WTC11 (cell line): ENCODE data around the gene VEPH1.

Source experiments
- MYBL2 ChIP-seq: sonication (generic); formaldehyde crosslinking; IDR thresholded peaks from 2 replicates; pipeline ENCODE4 v1.8.1; 2023; ENCODE audit warnings: mild to moderate bottlenecking, moderate library complexity, missing genetic modification reagents
- SMAD3 ChIP-seq: sonication (generic); formaldehyde crosslinking; IDR thresholded peaks from 2 replicates; pipeline ENCODE4 v1.8.0; 2022; ENCODE audit warnings: missing genetic modification reagents, mild to moderate bottlenecking, borderline replicate concordance
- SP1 ChIP-seq: sonication (generic); formaldehyde crosslinking; conservative IDR thresholded peaks from 2 replicates; pipeline ENCODE4 v1.8.1; 2022; ENCODE audit warnings: missing genetic modification reagents
- TEAD4 ChIP-seq: sonication (generic); formaldehyde crosslinking; IDR thresholded peaks from 2 replicates; pipeline ENCODE4 v1.8.0; 2022; ENCODE audit warnings: mild to moderate bottlenecking, missing genetic modification reagents
- ZNF416 ChIP-seq: fragments of 250-450 bp; sonication (Bioruptor Pico); IDR thresholded peaks from 2 replicates; pipeline ENCODE4 v1.9.0; 2021; ENCODE audit warnings: mild to moderate bottlenecking, inconsistent platforms
- TF ChIP-seq, protein P1 (sequence below): fragments of 200-600 bp; IDR thresholded peaks from 2 replicates; pipeline ENCODE4 v1.8.0; 2022; ENCODE audit warnings: antibody characterized with exemption
- TF ChIP-seq, protein P2 (sequence below): sonication (generic); formaldehyde crosslinking; IDR thresholded peaks from 2 replicates; pipeline ENCODE4 v1.8.1; 2023; ENCODE audit warnings: mild to moderate bottlenecking, missing genetic modification reagents, moderate library complexity

DNA sequence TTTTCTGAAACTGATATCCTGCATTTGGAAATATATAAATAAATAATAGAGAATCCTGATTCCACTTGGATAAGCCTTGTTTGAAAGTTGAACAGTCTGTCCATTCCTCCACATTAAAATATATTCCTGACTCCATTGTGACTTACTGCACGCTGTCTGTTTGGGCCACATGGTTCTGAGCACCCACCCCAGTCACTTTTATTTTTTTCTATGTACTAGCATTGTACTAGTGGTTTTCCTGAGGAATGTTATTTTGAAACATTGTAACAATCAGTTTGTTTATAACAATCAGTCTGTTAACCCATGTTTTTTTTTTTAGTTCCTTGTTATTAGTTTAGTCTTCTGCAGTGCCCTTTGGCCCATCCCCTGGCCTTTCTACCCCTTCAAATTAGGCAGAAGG, 255.8 kb downstream of the VEPH1 start:
- TF ChIP-seq, protein P1, sequence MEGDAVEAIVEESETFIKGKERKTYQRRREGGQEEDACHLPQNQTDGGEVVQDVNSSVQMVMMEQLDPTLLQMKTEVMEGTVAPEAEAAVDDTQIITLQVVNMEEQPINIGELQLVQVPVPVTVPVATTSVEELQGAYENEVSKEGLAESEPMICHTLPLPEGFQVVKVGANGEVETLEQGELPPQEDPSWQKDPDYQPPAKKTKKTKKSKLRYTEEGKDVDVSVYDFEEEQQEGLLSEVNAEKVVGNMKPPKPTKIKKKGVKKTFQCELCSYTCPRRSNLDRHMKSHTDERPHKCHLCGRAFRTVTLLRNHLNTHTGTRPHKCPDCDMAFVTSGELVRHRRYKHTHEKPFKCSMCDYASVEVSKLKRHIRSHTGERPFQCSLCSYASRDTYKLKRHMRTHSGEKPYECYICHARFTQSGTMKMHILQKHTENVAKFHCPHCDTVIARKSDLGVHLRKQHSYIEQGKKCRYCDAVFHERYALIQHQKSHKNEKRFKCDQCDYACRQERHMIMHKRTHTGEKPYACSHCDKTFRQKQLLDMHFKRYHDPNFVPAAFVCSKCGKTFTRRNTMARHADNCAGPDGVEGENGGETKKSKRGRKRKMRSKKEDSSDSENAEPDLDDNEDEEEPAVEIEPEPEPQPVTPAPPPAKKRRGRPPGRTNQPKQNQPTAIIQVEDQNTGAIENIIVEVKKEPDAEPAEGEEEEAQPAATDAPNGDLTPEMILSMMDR, result no peak
- no peak for TF ChIP-seq SP1 (CRISPR knock-in tag)
- TF ChIP-seq ZNF416, result no peak
- TF ChIP-seq, protein P2, sequence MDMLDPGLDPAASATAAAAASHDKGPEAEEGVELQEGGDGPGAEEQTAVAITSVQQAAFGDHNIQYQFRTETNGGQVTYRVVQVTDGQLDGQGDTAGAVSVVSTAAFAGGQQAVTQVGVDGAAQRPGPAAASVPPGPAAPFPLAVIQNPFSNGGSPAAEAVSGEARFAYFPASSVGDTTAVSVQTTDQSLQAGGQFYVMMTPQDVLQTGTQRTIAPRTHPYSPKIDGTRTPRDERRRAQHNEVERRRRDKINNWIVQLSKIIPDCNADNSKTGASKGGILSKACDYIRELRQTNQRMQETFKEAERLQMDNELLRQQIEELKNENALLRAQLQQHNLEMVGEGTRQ (CRISPR knock-in tag), result no peak
- no peak for TF ChIP-seq SMAD3 (CRISPR knock-in tag)
- no peak for TF ChIP-seq MYBL2
- no peak for TF ChIP-seq TEAD4
